GM23338 (cell line): Measurements from ENCODE around the gene ESPNL. TPM values are rescaled to one million over a fixed set of nuclear protein-coding genes. Genes with fewer than 3 reads are reported as not detected.

Experiments used
- ATAC-seq: fragments of 200-7000 bp; cut with Tn5 transposase; 3 replicates; pipeline ENCODE4 v1.9.1; 2020
- DNase-seq: peaks from one replicate; pipeline ENCODE4 v3.0.0-alpha.2; 2015; ENCODE audit warnings: low spot score
- H2AFZ ChIP-seq: fragments of 200-600 bp; sonication (generic); 2 replicates; pipeline ENCODE4 v1.8.0; 2016; ENCODE audit warnings: antibody characterized with exemption, mild to moderate bottlenecking, moderate library complexity
- H3F3A ChIP-seq: fragments of 200-600 bp; sonication (generic); replicated peaks from 2 replicates; pipeline ENCODE4 v1.8.0; 2017; ENCODE audit warnings: antibody characterized with exemption, mixed run types, low read depth
- H3K27ac ChIP-seq: fragments of 200-600 bp; sonication (generic); 2 replicates; pipeline ENCODE4 v1.6.1; 2016; ENCODE audit warnings: low read depth
- H3K27me3 ChIP-seq: fragments of 200-600 bp; sonication (generic); 2 replicates; pipeline ENCODE4 v1.8.0; 2016; ENCODE audit warnings: mild to moderate bottlenecking, mixed run types, moderate library complexity; ENCODE audit not compliant: insufficient read depth
- H3K36me3 ChIP-seq: fragments of 200-600 bp; sonication (generic); 2 replicates; pipeline ENCODE4 v1.8.0; 2016; ENCODE audit warnings: mild to moderate bottlenecking; ENCODE audit not compliant: insufficient read depth
- H3K4me1 ChIP-seq: fragments of 200-600 bp; sonication (generic); 2 replicates; pipeline ENCODE4 v1.8.0; 2016; ENCODE audit warnings: mild to moderate bottlenecking, moderate library complexity; ENCODE audit not compliant: insufficient read depth
- H3K4me2 ChIP-seq: fragments of 200-600 bp; sonication (generic); 2 replicates; pipeline ENCODE4 v1.7.1; 2017; ENCODE audit warnings: mixed run types
- H3K4me3 ChIP-seq: fragments of 200-600 bp; sonication (generic); 2 replicates; pipeline ENCODE4 v1.6.1; 2016; ENCODE audit warnings: mixed run types
- H3K79me2 ChIP-seq: fragments of 200-600 bp; sonication (generic); replicated peaks from 2 replicates; pipeline ENCODE4 v1.8.0; 2017; ENCODE audit warnings: mild to moderate bottlenecking; ENCODE audit not compliant: insufficient read depth
- H3K9me2 ChIP-seq: fragments of 200-600 bp; sonication (generic); 2 replicates; pipeline ENCODE4 v1.8.0; 2017; ENCODE audit not compliant: insufficient read depth
- H4K20me1 ChIP-seq: fragments of 200-600 bp; sonication (generic); replicated peaks from 2 replicates; pipeline ENCODE4 v1.8.0; 2017; ENCODE audit warnings: mild to moderate bottlenecking; ENCODE audit not compliant: insufficient read depth
- H3K27ac Mint-ChIP-seq: 2 replicates; pipeline ENCODE4 v1.8.0; 2020; ENCODE audit warnings: inconsistent platforms, mild to moderate bottlenecking, moderate library complexity, mixed read lengths
- H3K27me3 Mint-ChIP-seq: 3 replicates; pipeline ENCODE4 v1.8.0; 2022; ENCODE audit warnings: low read depth, mild to moderate bottlenecking, moderate library complexity, mixed read lengths, inconsistent platforms; ENCODE audit not compliant: insufficient read depth, poor library complexity
- H3K36me3 Mint-ChIP-seq: 3 replicates; pipeline ENCODE4 v1.8.0; 2021; ENCODE audit warnings: low read depth, mild to moderate bottlenecking, inconsistent platforms, moderate library complexity, mixed read lengths
- H3K4me1 Mint-ChIP-seq: 3 replicates; pipeline ENCODE4 v1.8.0; 2020; ENCODE audit warnings: mild to moderate bottlenecking, inconsistent platforms, mixed read lengths
- H3K4me3 Mint-ChIP-seq: 3 replicates; pipeline ENCODE4 v1.8.0; 2021; ENCODE audit warnings: moderate library complexity, mild to moderate bottlenecking, inconsistent platforms, mixed read lengths
- H3K9me3 Mint-ChIP-seq: 3 replicates; pipeline ENCODE4 v1.8.0; 2020; ENCODE audit warnings: moderate library complexity, mild to moderate bottlenecking, inconsistent platforms, mixed read lengths
- CREB1 ChIP-seq: fragments of 250-450 bp; sonication (Bioruptor Pico); IDR thresholded peaks from 2 replicates; pipeline ENCODE4 v1.5.0; 2020; ENCODE audit warnings: low read depth, mild to moderate bottlenecking, moderate library complexity
- CTCF ChIP-seq, 2 experiments: fragments of 200-600 bp in 1 of 2; sonication (generic) in 1 of 2; conservative IDR thresholded peaks; 2 replicates each; pipeline versions ENCODE4 v1.5.1 to v1.6.1; 2016 to 2017; ENCODE audit warnings: antibody characterized with exemption in 2 of 2, low read depth in 2 of 2, mild to moderate bottlenecking in 2 of 2, moderate library complexity in 1 of 2
- EZH2 ChIP-seq: fragments of 200-600 bp; sonication (generic); IDR thresholded peaks from one replicate; pipeline ENCODE4 v1.8.0; 2017; ENCODE audit warnings: antibody characterized with exemption, mild to moderate bottlenecking, low read depth; ENCODE audit not compliant: unreplicated experiment
- JUNB ChIP-seq: IDR thresholded peaks from one replicate; pipeline ENCODE4 v1.6.1; 2016; ENCODE audit warnings: antibody characterized with exemption; ENCODE audit not compliant: unreplicated experiment
- NANOG ChIP-seq: IDR thresholded peaks from 2 replicates; pipeline ENCODE4 v1.6.1; 2016; ENCODE audit warnings: antibody characterized with exemption, borderline replicate concordance
- POLR2AphosphoS5 ChIP-seq: IDR thresholded peaks from 2 replicates; pipeline ENCODE4 v1.6.1; 2016; ENCODE audit warnings: antibody characterized with exemption, low read depth
- STAT1 ChIP-seq: IDR thresholded peaks from one replicate; pipeline ENCODE4 v1.6.1; 2016; ENCODE audit warnings: antibody characterized with exemption; ENCODE audit not compliant: unreplicated experiment
- ZNF114 ChIP-seq: fragments of 250-450 bp; sonication (Bioruptor Pico); IDR thresholded peaks from 2 replicates; pipeline ENCODE4 v1.5.0; 2020; ENCODE audit warnings: mild to moderate bottlenecking, moderate library complexity
- ZNF331 ChIP-seq: fragments of 250-450 bp; sonication (Bioruptor Pico); IDR thresholded peaks from 2 replicates; pipeline ENCODE4 v1.5.0; 2020; ENCODE audit warnings: low read depth, mild to moderate bottlenecking, moderate library complexity
- polyA plus RNA-seq: library from polyadenylated mRNA; unstranded; fragments of >200 nt; fragmentation: Nextera tagmentation; extraction: Ambion mirVana; gene quantifications from 2 replicates; pipeline ENCODE4 v1.2.1, GENCODE V29; 2016
- total RNA-seq: library from RNA; depleted of rRNA; stranded (reverse); fragments of >200 nt; shearing (Covaris generic); gene quantifications from 2 replicates; pipeline ENCODE4 v1.2.3, GENCODE V29; 2014
- TF ChIP-seq, protein P1 (sequence below): IDR thresholded peaks from one replicate; pipeline ENCODE4 v1.6.1; 2018; ENCODE audit warnings: antibody characterized with exemption; ENCODE audit not compliant: unreplicated experiment

The ESPNL gene
- total and polyA plus RNA-seq, 2 experiments from 2014 or later, result 0.44 to 3.1 TPM

- TF ChIP-seq, protein P1, sequence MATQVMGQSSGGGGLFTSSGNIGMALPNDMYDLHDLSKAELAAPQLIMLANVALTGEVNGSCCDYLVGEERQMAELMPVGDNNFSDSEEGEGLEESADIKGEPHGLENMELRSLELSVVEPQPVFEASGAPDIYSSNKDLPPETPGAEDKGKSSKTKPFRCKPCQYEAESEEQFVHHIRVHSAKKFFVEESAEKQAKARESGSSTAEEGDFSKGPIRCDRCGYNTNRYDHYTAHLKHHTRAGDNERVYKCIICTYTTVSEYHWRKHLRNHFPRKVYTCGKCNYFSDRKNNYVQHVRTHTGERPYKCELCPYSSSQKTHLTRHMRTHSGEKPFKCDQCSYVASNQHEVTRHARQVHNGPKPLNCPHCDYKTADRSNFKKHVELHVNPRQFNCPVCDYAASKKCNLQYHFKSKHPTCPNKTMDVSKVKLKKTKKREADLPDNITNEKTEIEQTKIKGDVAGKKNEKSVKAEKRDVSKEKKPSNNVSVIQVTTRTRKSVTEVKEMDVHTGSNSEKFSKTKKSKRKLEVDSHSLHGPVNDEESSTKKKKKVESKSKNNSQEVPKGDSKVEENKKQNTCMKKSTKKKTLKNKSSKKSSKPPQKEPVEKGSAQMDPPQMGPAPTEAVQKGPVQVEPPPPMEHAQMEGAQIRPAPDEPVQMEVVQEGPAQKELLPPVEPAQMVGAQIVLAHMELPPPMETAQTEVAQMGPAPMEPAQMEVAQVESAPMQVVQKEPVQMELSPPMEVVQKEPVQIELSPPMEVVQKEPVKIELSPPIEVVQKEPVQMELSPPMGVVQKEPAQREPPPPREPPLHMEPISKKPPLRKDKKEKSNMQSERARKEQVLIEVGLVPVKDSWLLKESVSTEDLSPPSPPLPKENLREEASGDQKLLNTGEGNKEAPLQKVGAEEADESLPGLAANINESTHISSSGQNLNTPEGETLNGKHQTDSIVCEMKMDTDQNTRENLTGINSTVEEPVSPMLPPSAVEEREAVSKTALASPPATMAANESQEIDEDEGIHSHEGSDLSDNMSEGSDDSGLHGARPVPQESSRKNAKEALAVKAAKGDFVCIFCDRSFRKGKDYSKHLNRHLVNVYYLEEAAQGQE, result no peak
- TF ChIP-seq CREB1 (no peak), ZNF114 (CRISPR knock-in tag) (no peak), JUNB (no peak), EZH2 (no peak), ZNF331 (CRISPR knock-in tag) (no peak), NANOG (no peak)
These were observed 44.9 kb downstream of the ESPNL start (continued) for GRCh38 chr2:238145046-238145445.

GRCh38 chr2:238145851-238146250 is 45.7 kb downstream of the ESPNL start:
- Mint-ChIP-seq H3K27me3 (peaks cover 2% of the 10 kb centered on the region), H3K4me1 (no peaks in the 10 kb centered on the region; the same call in 2 of the 3 replicates), H3K4me3 (no peak overlapping the region), H3K27ac (no peak overlapping the region), H3K9me3 (no peaks in the 10 kb centered on the region), H3K36me3 (no peaks in the 10 kb centered on the region)
- no peak for TF ChIP-seq CTCF (conservative IDR thresholded peaks at IDR 0.05; ENCODE audit: low read depth in 2 of 2)
- H3K36me3 ChIP-seq, result no peaks in the 10 kb centered on the region
- H3K27ac ChIP-seq, result no peak overlapping the region
- ATAC-seq (no peak), DNase-seq (no peak)
- no peak overlapping the region for H2AFZ ChIP-seq
- H3K9me2 ChIP-seq, result no peaks in the 10 kb centered on the region
- H3K4me2 ChIP-seq, result no peak overlapping the region
- H3F3A ChIP-seq, result no peaks in the 10 kb centered on the region
- H3K4me1 ChIP-seq, result no peaks in the 10 kb centered on the region
- no peak overlapping the region for H3K4me3 ChIP-seq
- no peaks in the 10 kb centered on the region for H3K27me3 ChIP-seq
- H4K20me1 ChIP-seq, result no peaks in the 10 kb centered on the region
- H3K79me2 ChIP-seq, result no peaks in the 10 kb centered on the region

DNA sequence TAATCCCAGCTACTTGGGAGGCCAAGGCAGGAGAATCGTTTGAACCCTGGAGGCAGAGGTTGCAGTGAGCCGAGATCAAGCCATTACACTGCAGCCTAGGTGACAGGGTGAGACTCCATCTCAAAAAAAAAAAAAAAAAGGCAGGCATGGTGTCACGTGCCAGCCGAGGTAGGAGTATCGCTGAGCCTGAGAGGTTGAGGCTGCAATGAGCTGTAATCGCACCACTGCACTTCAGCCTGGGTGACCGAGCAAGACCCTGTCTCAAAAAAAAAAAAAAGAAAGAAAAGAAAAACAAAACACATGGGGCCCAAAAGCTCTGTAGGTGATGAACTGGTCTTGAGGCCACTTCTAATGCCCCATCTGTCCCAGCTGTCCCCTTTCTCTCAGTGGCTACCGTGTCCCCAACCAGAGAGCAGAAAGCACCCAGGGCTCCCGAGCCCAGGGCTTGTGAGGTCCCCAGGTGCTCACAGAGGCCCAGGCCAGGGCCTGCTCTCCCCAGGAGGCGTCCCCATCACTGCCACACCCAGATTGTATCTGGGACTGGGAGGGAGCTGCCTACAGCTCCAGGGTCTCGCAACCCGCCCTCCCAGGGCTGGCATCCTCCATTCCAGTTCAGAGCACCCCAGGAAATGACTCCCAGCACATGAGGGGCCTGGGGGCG is 46.9 kb downstream of the ESPNL start:
- ATAC-seq (no peak), DNase-seq (no peak)
- peaks cover 4% of the 10 kb centered on the region for H3K27me3 Mint-ChIP-seq
- no peaks in the 10 kb centered on the region; the same call in 1 of the 2 replicates for H3K4me1 ChIP-seq
- H3K9me2 ChIP-seq, result no peaks in the 10 kb centered on the region
- TF ChIP-seq STAT1 (no peak), POLR2AphosphoS5 (no peak)
- H3K27ac Mint-ChIP-seq, result no peak overlapping the region
- H3K36me3 ChIP-seq, result no peaks in the 10 kb centered on the region
- no peaks in the 10 kb centered on the region for H3K27me3 ChIP-seq
- no peak overlapping the region for H3K4me3 ChIP-seq
- H3K9me3 Mint-ChIP-seq, result no peaks in the 10 kb centered on the region
- no peaks in the 10 kb centered on the region for H3K36me3 Mint-ChIP-seq
- H4K20me1 ChIP-seq, result no peaks in the 10 kb centered on the region
- no peaks in the 10 kb centered on the region for H3F3A ChIP-seq
- H3K4me1 Mint-ChIP-seq, result peaks cover 4% of the 10 kb centered on the region
- H3K4me3 Mint-ChIP-seq, result no peak overlapping the region
- no peak overlapping the region for H3K4me2 ChIP-seq
- H3K79me2 ChIP-seq, result no peaks in the 10 kb centered on the region
- H3K27ac ChIP-seq, result no peak overlapping the region
- no peak overlapping the region for H2AFZ ChIP-seq
